K562 (cell line): Measurements from ENCODE around the gene RIN3. TPM values are rescaled to one million over a fixed set of nuclear protein-coding genes. Genes with fewer than 3 reads are reported as not detected.

Experiments
- ATAC-seq: fragments of 200-7000 bp; cut with Tn5 transposase; 3 replicates; pipeline ENCODE4 v1.9.1; 2020; ENCODE audit warnings: moderate library complexity
- BruUV-seq: library from RNA; stranded (reverse); fragments of 400-500 nt; replicated peaks from 2 replicates; lab custom pipeline; 2021; lab: Mats Ljungman, UMichigan
- CTCF ChIA-PET: fragments of 300-600 bp; formaldehyde crosslinking; extraction: SDS; loops from one replicate; lab custom pipeline; 2021; ENCODE audit warnings: low intra/inter-chr PET ratio; lab: Yijun Ruan, JAX
- POLR2A ChIA-PET: fragments of 300-600, 350-650 bp; sonication (Branson Sonifier 250); formaldehyde crosslinking; extraction: SDS; loops from one replicate; lab custom pipeline; 2021; ENCODE audit warnings: antibody characterized with exemption, inconsistent platforms; lab: Yijun Ruan, JAX
- DNase-seq, 4 experiments: peaks; one replicate each; pipeline versions ENCODE4 v3.0.0 to v3.0.0-alpha.2; 2011 to 2018; ENCODE audit warnings: low spot score in 3 of 4, mixed read lengths in 3 of 4; ENCODE audit errors: extremely low read depth in 1 of 4
- FAIRE-seq: peaks from 2 replicates; lab custom pipeline; 2011; peaks lifted over from hg19 to GRCh38; lab: Jason Lieb, UNC
- H2AFZ ChIP-seq: 2 replicates; pipeline ENCODE4 v1.6.0; 2011; ENCODE audit warnings: low read depth, low read length, control low read depth, inconsistent platforms
- H3K27ac ChIP-seq: fragments of 200-600 bp; 3 replicates; pipeline ENCODE4 v1.8.0; 2011; ENCODE audit warnings: low read depth, mild to moderate bottlenecking, control low read depth, inconsistent platforms, low read length, moderate library complexity, mixed read lengths; ENCODE audit errors: extremely low read depth
- H3K27me3 ChIP-seq, 2 experiments: fragments of 300-600 bp in 1 of 2; 2 replicates in 1 of 2; 3 replicates in 1 of 2; pipeline versions ENCODE4 v1.6.0 to v1.8.0; 2011; ENCODE audit warnings: inconsistent platforms in 2 of 2, low read length in 2 of 2, mild to moderate bottlenecking in 1 of 2, mixed read lengths in 1 of 2, moderate library complexity in 1 of 2; ENCODE audit not compliant: control insufficient read depth in 2 of 2, insufficient read depth in 2 of 2
- H3K36me3 ChIP-seq: fragments of 300-600 bp; 3 replicates; pipeline ENCODE4 v1.8.0; 2011; ENCODE audit warnings: mild to moderate bottlenecking, low read length, inconsistent platforms; ENCODE audit not compliant: control insufficient read depth, insufficient read depth
- H3K4me1 ChIP-seq, 2 experiments: fragments of 200-600 bp in 1 of 2; replicated peaks in 1 of 2; 2 replicates in 1 of 2; 3 replicates in 1 of 2; pipeline versions ENCODE4 v1.5.1 to v1.8.0; 2011; ENCODE audit warnings: inconsistent platforms in 2 of 2, low read length in 2 of 2, mild to moderate bottlenecking in 1 of 2, mixed read lengths in 1 of 2, moderate library complexity in 1 of 2; ENCODE audit not compliant: control insufficient read depth in 2 of 2, insufficient read depth in 2 of 2
- H3K4me2 ChIP-seq: 2 replicates; pipeline ENCODE4 v1.6.1; 2011; ENCODE audit warnings: low read length, control low read depth, inconsistent platforms, mixed read lengths; ENCODE audit not compliant: insufficient read depth
- H3K4me3 ChIP-seq: fragments of 200-600 bp; sonication (generic), shearing (Covaris generic); 2 replicates; pipeline ENCODE4 v1.5.1; 2016; ENCODE audit warnings: control low read depth, inconsistent platforms
- H3K79me2 ChIP-seq: fragments of 200-600 bp; 3 replicates; pipeline ENCODE4 v1.8.0; 2011; ENCODE audit warnings: low read length, inconsistent platforms; ENCODE audit not compliant: control insufficient read depth, insufficient read depth
- H3K9ac ChIP-seq, 2 experiments: 2 replicates each; pipeline versions ENCODE4 v1.6.0 to v1.6.1; 2011; ENCODE audit warnings: low read depth in 2 of 2, low read length in 2 of 2, control low read depth in 1 of 2, inconsistent platforms in 1 of 2, mild to moderate bottlenecking in 1 of 2, mixed read lengths in 1 of 2; ENCODE audit not compliant: insufficient read depth in 1 of 2
- H3K9me1 ChIP-seq: one replicate; pipeline ENCODE4 v1.6.0; 2011; ENCODE audit warnings: inconsistent platforms, mild to moderate bottlenecking, low read length, moderate library complexity; ENCODE audit not compliant: control insufficient read depth, insufficient read depth
- H3K9me3 ChIP-seq: replicated peaks from 2 replicates; pipeline ENCODE4 v1.5.1; 2011; ENCODE audit warnings: low read depth, low read length, inconsistent platforms; ENCODE audit not compliant: control insufficient read depth, insufficient read depth
- H4K20me1 ChIP-seq: replicated peaks from 2 replicates; pipeline ENCODE4 v1.6.1; 2011; ENCODE audit warnings: low read length, inconsistent platforms, mixed read lengths; ENCODE audit not compliant: control insufficient read depth, insufficient read depth
- PREB ChIP-seq: sonication (generic); formaldehyde crosslinking; IDR thresholded peaks from 2 replicates; pipeline ENCODE4 v1.8.1; 2023; ENCODE audit warnings: mild to moderate bottlenecking, missing genetic modification reagents
- ZBTB33 ChIP-seq: sonication (generic); formaldehyde crosslinking; IDR thresholded peaks from 2 replicates; pipeline ENCODE4 v1.8.1; 2023; ENCODE audit warnings: mild to moderate bottlenecking, missing genetic modification reagents
- WGBS: fragments of 100-300 bp; shearing (Covaris generic); methylation state at CpG from one replicate; pipeline ENCODE4 v1.1.6; 2016; ENCODE audit warnings: low coverage, mixed read lengths; ENCODE audit not compliant: insufficient coverage; ENCODE audit errors: missing lambda C conversion rate; 5-methylcytosine and 5-hydroxymethylcytosine counted together
- in situ Hi-C: fragments of 300-500 bp; cut with MboI; formaldehyde crosslinking; loops from 4 replicates; pipeline ENCODE4 v1.15.0; 2018; ENCODE audit warnings: inconsistent platforms, mixed read lengths
- intact Hi-C: fragments of 100-400 bp; cut with micrococcal nuclease; formaldehyde crosslinking; loops from 2 replicates; pipeline ENCODE4 v1.14.2; 2022
- polyA plus RNA-seq, 8 experiments: library from polyadenylated mRNA; depleted of rRNA in 4 of 8; stranded (reverse) in 5 of 8; unstranded in 3 of 8; fragments of >200 nt; fragmentation: Nextera tagmentation in 2 of 8; fragmentation: Illumina TruSeq in 1 of 8; extraction: Ambion mirVana in 2 of 8; extraction: Trizol in 1 of 8; gene quantifications; 2 replicates each; pipeline versions ENCODE4 v1.2.1 to v1.2.3, GENCODE V29; 2011 to 2014; ENCODE audit warnings: inconsistent platforms in 1 of 8, missing spikeins in 1 of 8
- total RNA-seq, 7 experiments: library from RNA; depleted of rRNA in 6 of 7; stranded (reverse); fragments of >200 nt in 6 of 7; fragmentation: Illumina TruSeq in 2 of 7; extraction: Trizol in 2 of 7; gene quantifications; 2 replicates each; pipeline versions ENCODE4 v1.2.1 to v1.2.3, GENCODE V29; 2011 to 2021; ENCODE audit warnings: low replicate concordance in 1 of 7

RIN3 gene
- total and polyA plus RNA-seq, 9 of the 15 experiments (the other 6 are each of a cell fraction or from before 2014, with no cell fraction given), result 0.01 to 0.49 (median 0.08) TPM; not detected in 5

GRCh38 chr14:92546347-92547053 lies 32.9 kb downstream of the RIN3 start:
- no peaks in the 10 kb centered on the region for H3K79me2 ChIP-seq
- ChIA-PET POLR2A (no interaction called here), CTCF (no interaction called here)
- no peak overlapping the region for H2AFZ ChIP-seq
- no peaks in the 10 kb centered on the region for H3K36me3 ChIP-seq
- no peaks in the 10 kb centered on the region; a peak in 1 of 5 replicates for H3K4me1 ChIP-seq
- intact Hi-C loops, result no loop called here
- no peak overlapping the region for H3K27ac ChIP-seq
- no peak for FAIRE-seq
- no peaks in the 10 kb centered on the region for H3K9me3 ChIP-seq
- no peak overlapping the region for H3K9ac ChIP-seq
- ATAC-seq, result no peak
- no peaks in the 10 kb centered on the region for H3K9me1 ChIP-seq
- H3K4me3 ChIP-seq, result no peak overlapping the region
- WGBS, result 11% methylated on average over 7 of the region's 7 CpGs
- BruUV-seq, result no TSS peak
- no peaks in the 10 kb centered on the region for H3K27me3 ChIP-seq
- peak in 1 of 4 experiments; percentile 8 for DNase-seq
- no peaks in the 10 kb centered on the region for H4K20me1 ChIP-seq
- no peak overlapping the region for H3K4me2 ChIP-seq
- TF ChIP-seq PREB (CRISPR knock-in tag) (no peak), ZBTB33 (CRISPR knock-in tag) (peak; percentile 65)
- in situ Hi-C loops, result no loop called here
